DND-41 (cell line): ENCODE results near the gene PTH2R.

Experiments
- ATAC-seq: fragments of 200-7000 bp; cut with Tn5 transposase; 3 replicates; pipeline ENCODE4 v1.9.1; 2021; ENCODE audit warnings: low read depth; ENCODE audit not compliant: insufficient read depth
- DNase-seq: peaks from one replicate; pipeline ENCODE4 v3.0.0-alpha.2; 2020
- H2AFZ ChIP-seq: 2 replicates; pipeline ENCODE4 v1.6.0; 2012; ENCODE audit warnings: low read depth, low read length
- H3K27ac ChIP-seq: 2 replicates; pipeline ENCODE4 v1.5.1; 2012; ENCODE audit warnings: low read length, inconsistent platforms
- H3K27me3 ChIP-seq: fragments of 200-600 bp; sonication (generic); 2 replicates; pipeline ENCODE4 v1.6.0; 2012; ENCODE audit warnings: low read length, mild to moderate bottlenecking, inconsistent platforms; ENCODE audit not compliant: insufficient read depth, poor library complexity
- H3K36me3 ChIP-seq: 2 replicates; pipeline ENCODE4 v1.5.1; 2012; ENCODE audit warnings: low read length, inconsistent platforms; ENCODE audit not compliant: insufficient read depth
- H3K4me1 ChIP-seq: 2 replicates; pipeline ENCODE4 v1.5.1; 2012; ENCODE audit warnings: mild to moderate bottlenecking, low read length; ENCODE audit not compliant: insufficient read depth
- H3K4me2 ChIP-seq: 2 replicates; pipeline ENCODE4 v1.6.0; 2012; ENCODE audit warnings: mild to moderate bottlenecking, moderate library complexity, low read length, inconsistent platforms; ENCODE audit not compliant: insufficient read depth
- H3K4me3 ChIP-seq, 2 experiments: fragments of 200-600 bp in 1 of 2; shearing (Covaris generic) in 1 of 2; 2 replicates each; pipeline ENCODE4 v1.5.1; 2012 to 2016; ENCODE audit warnings: inconsistent platforms in 2 of 2, low read length in 2 of 2, mild to moderate bottlenecking in 2 of 2, low read depth in 1 of 2, moderate library complexity in 1 of 2
- H3K79me2 ChIP-seq: 2 replicates; pipeline ENCODE4 v1.6.0; 2012; ENCODE audit warnings: low read length, inconsistent platforms; ENCODE audit not compliant: insufficient read depth
- H3K9ac ChIP-seq: 2 replicates; pipeline ENCODE4 v1.6.0; 2012; ENCODE audit warnings: low read depth, mild to moderate bottlenecking, inconsistent platforms, low read length, moderate library complexity
- H3K9me3 ChIP-seq: 2 replicates; pipeline ENCODE4 v1.5.1; 2012; ENCODE audit warnings: low read length, moderate library complexity, mild to moderate bottlenecking, inconsistent platforms; ENCODE audit not compliant: insufficient read depth, severe bottlenecking
- H4K20me1 ChIP-seq: 2 replicates; pipeline ENCODE4 v1.6.0; 2012; ENCODE audit warnings: low read length; ENCODE audit not compliant: insufficient read depth
- EZH2 ChIP-seq: IDR thresholded peaks from 3 replicates; pipeline ENCODE4 v1.6.1; 2012; ENCODE audit warnings: borderline replicate concordance, low read depth, mild to moderate bottlenecking, moderate library complexity, low read length, inconsistent platforms; ENCODE audit not compliant: severe bottlenecking
- TF ChIP-seq, protein P1 (sequence below): IDR thresholded peaks from 2 replicates; pipeline ENCODE4 v1.5.1; 2012; ENCODE audit warnings: borderline replicate concordance, low read length, moderate library complexity, mild to moderate bottlenecking; ENCODE audit not compliant: poor library complexity, severe bottlenecking; ENCODE audit errors: extremely low read depth

PTH2R gene

DNA sequence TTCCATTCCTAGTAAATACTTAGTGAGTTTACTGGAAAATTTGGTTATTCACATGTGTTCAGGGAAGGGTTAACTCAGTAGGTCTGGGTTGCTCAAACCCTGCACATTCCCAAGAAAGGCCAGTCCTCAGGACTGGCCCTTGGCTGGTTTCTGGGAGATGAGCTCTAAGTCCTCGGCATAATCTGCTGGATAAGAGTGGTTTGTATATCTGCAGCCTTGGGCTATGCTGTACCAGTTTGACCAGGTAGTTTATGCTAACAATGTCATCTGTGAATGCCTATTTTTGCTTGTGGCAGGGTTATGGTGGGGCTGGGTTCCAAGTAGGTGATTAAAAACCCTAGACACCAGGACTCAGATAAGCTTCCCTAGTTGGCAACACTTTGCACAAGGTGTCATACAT lies 7.4 kb upstream of the PTH2R start:
- Histone ChIP-seq H3K27ac (no peak overlapping the region), H2AFZ (no peak overlapping the region), H3K36me3 (no peaks in the 10 kb centered on the region), H3K27me3 (no peaks in the 10 kb centered on the region), H3K9me3 (peaks cover 4% of the 10 kb centered on the region), H3K9ac (no peak overlapping the region), H3K4me1 (no peaks in the 10 kb centered on the region), H3K4me2 (no peak overlapping the region), H3K4me3 (no peak overlapping the region), H3K79me2 (no peaks in the 10 kb centered on the region), H4K20me1 (no peaks in the 10 kb centered on the region)
- no peak for ATAC-seq
- TF ChIP-seq, protein P1, sequence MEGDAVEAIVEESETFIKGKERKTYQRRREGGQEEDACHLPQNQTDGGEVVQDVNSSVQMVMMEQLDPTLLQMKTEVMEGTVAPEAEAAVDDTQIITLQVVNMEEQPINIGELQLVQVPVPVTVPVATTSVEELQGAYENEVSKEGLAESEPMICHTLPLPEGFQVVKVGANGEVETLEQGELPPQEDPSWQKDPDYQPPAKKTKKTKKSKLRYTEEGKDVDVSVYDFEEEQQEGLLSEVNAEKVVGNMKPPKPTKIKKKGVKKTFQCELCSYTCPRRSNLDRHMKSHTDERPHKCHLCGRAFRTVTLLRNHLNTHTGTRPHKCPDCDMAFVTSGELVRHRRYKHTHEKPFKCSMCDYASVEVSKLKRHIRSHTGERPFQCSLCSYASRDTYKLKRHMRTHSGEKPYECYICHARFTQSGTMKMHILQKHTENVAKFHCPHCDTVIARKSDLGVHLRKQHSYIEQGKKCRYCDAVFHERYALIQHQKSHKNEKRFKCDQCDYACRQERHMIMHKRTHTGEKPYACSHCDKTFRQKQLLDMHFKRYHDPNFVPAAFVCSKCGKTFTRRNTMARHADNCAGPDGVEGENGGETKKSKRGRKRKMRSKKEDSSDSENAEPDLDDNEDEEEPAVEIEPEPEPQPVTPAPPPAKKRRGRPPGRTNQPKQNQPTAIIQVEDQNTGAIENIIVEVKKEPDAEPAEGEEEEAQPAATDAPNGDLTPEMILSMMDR: no peak
- no peak for TF ChIP-seq EZH2
- DNase-seq: no peak

DNA sequence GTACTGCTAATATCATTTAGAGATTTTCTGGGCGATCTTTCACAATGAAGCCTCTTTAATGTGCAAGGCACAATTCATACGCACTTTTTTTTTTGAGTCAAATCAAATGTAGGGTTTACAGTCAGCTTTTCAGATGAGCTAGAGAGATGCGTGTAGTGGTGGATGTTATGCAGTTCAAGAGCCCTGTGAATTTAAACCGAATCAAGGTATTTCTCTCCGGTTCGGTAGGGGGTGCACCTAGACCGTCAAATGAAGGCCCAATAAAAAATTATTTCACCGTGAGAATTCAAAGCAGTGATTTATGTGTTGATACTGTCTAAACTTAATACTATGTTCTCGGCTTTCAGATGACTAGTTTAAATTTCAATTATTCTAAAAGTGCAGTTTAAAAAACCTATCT lies 1.1 kb downstream of the PTH2R start:
- DNase-seq (no peak), ATAC-seq (no peak)
- Histone ChIP-seq H3K27me3 (no peaks in the 10 kb centered on the region), H2AFZ (no peak overlapping the region), H3K27ac (no peak overlapping the region), H3K4me3 (no peak overlapping the region), H3K4me2 (no peak overlapping the region), H3K4me1 (no peaks in the 10 kb centered on the region), H3K36me3 (no peaks in the 10 kb centered on the region), H3K9me3 (no peaks in the 10 kb centered on the region), H3K79me2 (no peaks in the 10 kb centered on the region), H4K20me1 (no peaks in the 10 kb centered on the region), H3K9ac (no peak overlapping the region)
- TF ChIP-seq EZH2: no peak

DNA sequence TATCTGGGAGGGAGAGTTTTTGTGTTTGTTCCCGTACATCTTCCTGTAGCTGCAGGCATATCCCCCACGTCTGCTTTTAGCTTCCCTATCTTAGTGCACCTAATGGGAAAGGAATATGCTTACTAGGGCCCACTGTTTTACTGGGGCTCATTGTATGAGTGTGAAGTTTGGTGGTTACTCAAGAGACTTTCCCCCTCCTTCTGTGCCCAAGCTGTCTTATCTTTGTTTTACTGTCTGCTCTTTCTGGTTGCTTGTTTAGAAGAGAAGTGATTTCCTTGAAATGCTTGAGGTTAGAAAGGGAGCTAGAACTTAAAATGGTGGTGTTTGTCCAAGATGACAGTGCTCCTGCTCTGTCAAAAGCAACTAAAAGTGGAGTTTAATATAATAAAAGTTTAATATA lies 7.3 kb downstream of the PTH2R start:
- Histone ChIP-seq H3K27ac (no peak overlapping the region), H3K4me3 (no peak overlapping the region), H3K4me2 (no peak overlapping the region), H3K27me3 (no peaks in the 10 kb centered on the region), H3K79me2 (no peaks in the 10 kb centered on the region), H3K36me3 (no peaks in the 10 kb centered on the region), H2AFZ (no peak overlapping the region), H3K9me3 (no peaks in the 10 kb centered on the region), H3K9ac (no peak overlapping the region), H4K20me1 (no peaks in the 10 kb centered on the region), H3K4me1 (no peaks in the 10 kb centered on the region)
- TF ChIP-seq, protein P1: no peak
- no peak for TF ChIP-seq EZH2
- DNase-seq: no peak
- no peak for ATAC-seq

DNA sequence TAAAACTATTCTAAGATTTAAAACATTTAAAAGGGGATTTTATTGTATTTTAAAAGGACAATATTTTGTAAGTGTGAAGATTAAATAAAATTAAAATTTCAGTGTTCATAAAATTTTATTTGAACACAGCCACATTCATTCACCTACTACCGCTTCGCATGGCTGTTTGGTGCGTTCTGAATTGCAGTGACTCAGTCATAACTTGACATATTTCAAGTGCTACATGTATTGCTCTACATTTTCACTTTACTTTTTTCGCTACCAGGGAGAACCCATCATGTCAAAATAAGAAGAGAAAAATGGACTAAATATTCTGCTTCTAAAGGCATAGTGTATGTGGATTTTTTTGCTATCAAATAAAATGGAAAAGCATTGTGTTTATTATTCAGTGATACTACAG lies 8.7 kb downstream of the PTH2R start:
- Histone ChIP-seq H2AFZ (no peak overlapping the region), H3K4me1 (no peaks in the 10 kb centered on the region), H3K4me3 (no peak overlapping the region), H3K36me3 (no peaks in the 10 kb centered on the region), H3K27me3 (no peaks in the 10 kb centered on the region), H3K27ac (no peak overlapping the region), H4K20me1 (no peaks in the 10 kb centered on the region), H3K9ac (no peak overlapping the region), H3K4me2 (no peak overlapping the region), H3K9me3 (no peaks in the 10 kb centered on the region), H3K79me2 (no peaks in the 10 kb centered on the region)
- TF ChIP-seq EZH2: no peak
- TF ChIP-seq, protein P1: no peak
- DNase-seq (no peak), ATAC-seq (no peak)
